Measurements from ENCODE around the gene NXPH4. TPM values are rescaled to one million over a fixed set of nuclear protein-coding genes. Genes with fewer than 3 reads are reported as not detected.

Gene NXPH4
- total and polyA plus RNA-seq, 7 donors = 0.01 to 0.58 (median 0.24) TPM; not detected in 2

- Histone ChIP-seq H3K36me3 (ENCODE audit: insufficient read depth in 1 of 2, low read depth in 1 of 2) (peaks cover 1 to 59% of the 10 kb centered on the region in 2 donors), H3K27me3 (ENCODE audit: insufficient read depth in 3 of 3, low read length in 2 of 3) (no peaks in the 10 kb centered on the region), H3K9me3 (no peaks in the 10 kb centered on the region), H3K27ac (peak within 1 kb of the TSS; percentile 98), H3K4me1 (peaks cover 14% of the 10 kb centered on the region), H3K4me3 (peak within 1 kb of the TSS; percentile 87)
- intact Hi-C loops (cut with DNase I) = no loop called here
- DNase-seq (peak in 1 of 2 donors; percentile 74), ATAC-seq (peak; percentile 89 to 93 (median 92))
- WGBS, 3 donors = 22 to 25% (median 23%) methylated on average over 7 of the region's 7 CpGs
- no peak for TF ChIP-seq CTCF (IDR thresholded peaks at IDR 0.05)
Measured at GRCh38 chr12:57250956-57251355, 34.4 kb downstream of the NXPH4 start, which contains the start of gene STAC3. TSS of gene STAC3 (minus strand) at chr12:57251187. CDS start at chr12:57249636, 1,551 bp downstream.

GRCh38 chr12:57254506-57255280, 38.1 kb downstream of the NXPH4 start:
- DNase-seq (peak in 1 of 2 donors; percentile 51), ATAC-seq (no peak)
- intact Hi-C loops (cut with DNase I) = no loop called here
- Histone ChIP-seq H3K27ac (no peak overlapping the region), H3K4me3 (no peak overlapping the region), H3K36me3 (ENCODE audit: insufficient read depth in 1 of 2, low read depth in 1 of 2) (peaks cover 3 to 41% of the 10 kb centered on the region in 2 donors), H3K9me3 (no peaks in the 10 kb centered on the region), H3K27me3 (ENCODE audit: insufficient read depth in 3 of 3, low read length in 2 of 3) (no peaks in the 10 kb centered on the region), H3K4me1 (peaks cover 25% of the 10 kb centered on the region)
- no peak for TF ChIP-seq CTCF (IDR thresholded peaks at IDR 0.05)
- WGBS, 3 donors = 90 to 98% (median 92%) methylated on average over 14 of the region's 14 CpGs

GRCh38 chr12:57255916-57256315, 39.3 kb downstream of the NXPH4 start:
- Histone ChIP-seq H3K27ac (no peak overlapping the region), H3K4me1 (peaks cover 38% of the 10 kb centered on the region), H3K27me3 (ENCODE audit: insufficient read depth in 3 of 3, low read length in 2 of 3) (no peaks in the 10 kb centered on the region), H3K4me3 (no peak overlapping the region), H3K9me3 (no peaks in the 10 kb centered on the region), H3K36me3 (ENCODE audit: insufficient read depth in 1 of 2, low read depth in 1 of 2) (peaks cover 3 to 43% of the 10 kb centered on the region in 2 donors)
- intact Hi-C loops (cut with DNase I) = no loop called here
- 84 to 89% (median 89%) methylated on average over 6 of the region's 6 CpGs for WGBS, 3 donors
- no peak for DNase-seq
- no peak for TF ChIP-seq CTCF (IDR thresholded peaks at IDR 0.05)
- ATAC-seq = no peak

- 28 to 41% (median 30%) methylated on average over 6 of the region's 6 CpGs for WGBS, 3 donors
- peaks cover 3 to 40% of the 10 kb centered on the region in 2 donors for H3K36me3 ChIP-seq (ENCODE audit: insufficient read depth in 1 of 2, low read depth in 1 of 2)
- no peak for TF ChIP-seq CTCF (IDR thresholded peaks at IDR 0.05)
- no peaks in the 10 kb centered on the region for H3K9me3 ChIP-seq
- no peak overlapping the region for H3K4me3 ChIP-seq
- intact Hi-C loops (cut with DNase I) = no loop called here
- DNase-seq (peak in 1 of 2 donors; percentile 67), ATAC-seq (peak; percentile 21 to 65 (median 48))
- no peaks in the 10 kb centered on the region for H3K27me3 ChIP-seq (ENCODE audit: insufficient read depth in 3 of 3, low read length in 2 of 3)
- H3K4me1 ChIP-seq = peaks cover 69% of the 10 kb centered on the region
- H3K27ac ChIP-seq = peak overlapping the region; percentile 81
Measured at GRCh38 chr12:57258977-57259970, 42.7 kb downstream of the NXPH4 start.
